Mammary epithelial cell (primary cell): ENCODE data around the gene ACOT4.

ENCODE experiments used
- EZH2 ChIP-seq: IDR thresholded peaks from 2 replicates; pipeline ENCODE4 v1.6.1; 2012; ENCODE audit warnings: low read length, inconsistent platforms, borderline replicate concordance
- TF ChIP-seq, protein P1 (sequence below), 2 donors: IDR thresholded peaks in 1 of 2; conservative IDR thresholded peaks in 1 of 2; 2 replicates each; pipeline ENCODE4 v1.5.1; 2011 to 2012; ENCODE audit warnings: inconsistent platforms in 2 of 2, low read length in 2 of 2, mild to moderate bottlenecking in 2 of 2, control low read depth in 1 of 2, low read depth in 1 of 2; ENCODE audit not compliant: insufficient read depth in 1 of 2; ENCODE audit errors: extremely low read depth in 1 of 2

DNA sequence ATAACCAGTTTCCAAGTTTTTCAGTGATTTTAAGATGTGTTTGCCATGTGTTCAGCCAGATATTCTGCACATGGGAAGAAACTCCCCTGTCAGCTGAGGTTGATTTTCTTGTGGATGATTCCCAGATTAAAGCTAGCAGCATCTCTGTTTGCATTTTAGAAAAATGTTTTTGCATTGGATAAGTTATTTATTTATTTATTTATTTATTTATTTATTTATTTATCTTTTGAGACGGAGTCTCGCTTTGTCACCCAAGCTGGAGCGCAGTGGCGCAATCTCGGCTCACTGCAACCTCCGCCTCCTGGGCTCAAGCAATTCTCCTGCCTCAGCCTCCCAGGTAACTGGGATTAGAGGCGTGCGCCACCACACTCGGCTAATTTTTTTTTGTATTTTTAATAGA lies 2.8 kb downstream of the ACOT4 start:
- TF ChIP-seq, protein P1, sequence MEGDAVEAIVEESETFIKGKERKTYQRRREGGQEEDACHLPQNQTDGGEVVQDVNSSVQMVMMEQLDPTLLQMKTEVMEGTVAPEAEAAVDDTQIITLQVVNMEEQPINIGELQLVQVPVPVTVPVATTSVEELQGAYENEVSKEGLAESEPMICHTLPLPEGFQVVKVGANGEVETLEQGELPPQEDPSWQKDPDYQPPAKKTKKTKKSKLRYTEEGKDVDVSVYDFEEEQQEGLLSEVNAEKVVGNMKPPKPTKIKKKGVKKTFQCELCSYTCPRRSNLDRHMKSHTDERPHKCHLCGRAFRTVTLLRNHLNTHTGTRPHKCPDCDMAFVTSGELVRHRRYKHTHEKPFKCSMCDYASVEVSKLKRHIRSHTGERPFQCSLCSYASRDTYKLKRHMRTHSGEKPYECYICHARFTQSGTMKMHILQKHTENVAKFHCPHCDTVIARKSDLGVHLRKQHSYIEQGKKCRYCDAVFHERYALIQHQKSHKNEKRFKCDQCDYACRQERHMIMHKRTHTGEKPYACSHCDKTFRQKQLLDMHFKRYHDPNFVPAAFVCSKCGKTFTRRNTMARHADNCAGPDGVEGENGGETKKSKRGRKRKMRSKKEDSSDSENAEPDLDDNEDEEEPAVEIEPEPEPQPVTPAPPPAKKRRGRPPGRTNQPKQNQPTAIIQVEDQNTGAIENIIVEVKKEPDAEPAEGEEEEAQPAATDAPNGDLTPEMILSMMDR (conservative IDR thresholded peaks at IDR 0.05 in 1 of 2, IDR thresholded peaks at IDR 0.05 in 1 of 2; ENCODE audit: extremely low read depth in 1 of 2, insufficient read depth in 1 of 2, low read depth in 1 of 2, low read length in 2 of 2), result no peak
- TF ChIP-seq EZH2, result no peak
